Natural killer cell (primary cell): ENCODE data around the gene SMARCC1. TPM values are rescaled to one million over a fixed set of nuclear protein-coding genes. Genes with fewer than 3 reads are reported as not detected.
"Not testable (repeated sequence)": the region's sequence is repeated elsewhere in the genome, so short reads cannot be mapped to it uniquely, and the experiment has no call there.

Source experiments
- ATAC-seq, 3 donors: fragments of 150-1000 bp in 2 of 3; fragments of 200-7000 bp in 1 of 3; cut with Tn5 transposase; 1 replicate in 1 of 3; 2 replicates in 2 of 3; pipeline ENCODE4 v1.10.0; 2021; ENCODE audit warnings: mild to moderate bottlenecking in 2 of 3, moderate library complexity in 2 of 3
- DNase-seq, 2 donors: peaks; one replicate each; pipeline versions ENCODE4 v3.0.0 to v3.0.0-alpha.2; 2013 to 2021; ENCODE audit warnings: mixed read lengths in 1 of 2
- H3K27ac ChIP-seq: one replicate; pipeline ENCODE4 v1.5.1; 2013; ENCODE audit warnings: mild to moderate bottlenecking, low read length
- H3K27me3 ChIP-seq: one replicate; pipeline ENCODE4 v1.6.1; 2013; ENCODE audit warnings: low read length; ENCODE audit not compliant: control insufficient read depth, insufficient read depth
- H3K36me3 ChIP-seq: one replicate; pipeline ENCODE4 v1.6.1; 2013; ENCODE audit warnings: low read length; ENCODE audit not compliant: control insufficient read depth, insufficient read depth
- H3K4me1 ChIP-seq: one replicate; pipeline ENCODE4 v1.6.1; 2013; ENCODE audit warnings: low read length; ENCODE audit not compliant: control insufficient read depth, insufficient read depth
- H3K4me3 ChIP-seq: one replicate; pipeline ENCODE4 v1.5.1; 2013; ENCODE audit warnings: low read length
- H3K9me3 ChIP-seq: one replicate; pipeline ENCODE4 v1.6.1; 2013; ENCODE audit warnings: low read length; ENCODE audit not compliant: control insufficient read depth, insufficient read depth
- H3K27ac Mint-ChIP-seq, 2 donors: one replicate each; pipeline ENCODE4 v1.8.0; 2022; ENCODE audit warnings: mild to moderate bottlenecking in 2 of 2, mixed read lengths in 2 of 2, moderate library complexity in 1 of 2
- H3K27me3 Mint-ChIP-seq, 2 donors: one replicate each; pipeline ENCODE4 v1.8.0; 2022; ENCODE audit warnings: low read depth in 2 of 2, mixed read lengths in 2 of 2
- H3K36me3 Mint-ChIP-seq: one replicate; pipeline ENCODE4 v1.8.0; 2022; ENCODE audit warnings: mixed read lengths
- H3K4me1 Mint-ChIP-seq, 2 donors: one replicate each; pipeline ENCODE4 v1.8.0; 2022; ENCODE audit warnings: mixed read lengths in 2 of 2
- H3K4me3 Mint-ChIP-seq: one replicate; pipeline ENCODE4 v1.8.0; 2022; ENCODE audit warnings: mild to moderate bottlenecking, moderate library complexity, mixed read lengths
- H3K9me3 Mint-ChIP-seq, 2 donors: one replicate each; pipeline ENCODE4 v1.8.0; 2022; ENCODE audit warnings: mixed read lengths in 2 of 2
- CTCF ChIP-seq: fragments of 200-600 bp; IDR thresholded peaks from one replicate; pipeline ENCODE4 v1.8.0; 2022; ENCODE audit warnings: antibody characterized with exemption
- WGBS: methylation state at CpG from one replicate; pipeline ENCODE4 v1.1.7; 2013; ENCODE audit warnings: missing lambda C conversion rate; ENCODE audit not compliant: insufficient coverage; 5-methylcytosine and 5-hydroxymethylcytosine counted together
- intact Hi-C: fragments of 100-400 bp; cut with micrococcal nuclease; formaldehyde crosslinking; loops from one replicate; pipeline ENCODE4 v1.14.2; 2022
- total RNA-seq, 4 donors: library from RNA; stranded (reverse); fragments of 120-200 nt in 1 of 4; gene quantifications; one replicate each; pipeline versions ENCODE4 v1.2.3 to v1.2.4, GENCODE V29; 2013 to 2022

SMARCC1 gene
- total RNA-seq, 3 donors from 2014 or later (not counting 1 experiment from before 2014, with no cell fraction given), result 96.1 to 108 (median 102) TPM

DNA sequence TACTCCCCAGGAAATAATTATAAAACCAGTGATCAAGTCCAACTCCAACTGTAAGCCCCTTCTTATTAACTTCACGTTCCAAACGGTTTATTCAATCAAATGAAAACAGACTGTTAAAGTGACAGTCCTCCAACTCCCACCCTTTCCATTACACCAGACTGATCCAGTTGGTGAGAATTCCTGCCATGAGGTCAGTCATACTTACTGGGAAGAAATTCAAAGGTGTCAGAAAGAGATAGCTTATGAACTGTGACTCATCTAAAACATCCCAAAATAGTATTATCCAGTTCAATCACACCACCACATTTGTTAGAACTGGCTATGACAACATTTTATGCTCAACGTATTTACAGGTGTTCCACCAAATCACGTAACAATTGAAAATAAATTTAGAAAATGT is 19.5 kb downstream of the SMARCC1 start:
- H3K27me3 Mint-ChIP-seq, result no peaks in the 10 kb centered on the region
- WGBS, result 77% methylated on average over 4 of the region's 4 CpGs
- H3K27ac Mint-ChIP-seq, result peak overlapping the region in 1 of 2 donors; percentile 51
- H3K36me3 Mint-ChIP-seq, result no peaks in the 10 kb centered on the region
- no peaks in the 10 kb centered on the region for H3K9me3 Mint-ChIP-seq
- DNase-seq (no peak), ATAC-seq (no peak)
- no peak overlapping the region for H3K4me3 Mint-ChIP-seq
- Histone ChIP-seq H3K4me3 (no peak overlapping the region), H3K4me1 (no peaks in the 10 kb centered on the region), H3K27me3 (no peaks in the 10 kb centered on the region), H3K9me3 (no peaks in the 10 kb centered on the region), H3K27ac (no peak overlapping the region), H3K36me3 (peaks cover 7% of the 10 kb centered on the region)
- H3K4me1 Mint-ChIP-seq, result peaks cover 0 to 14% of the 10 kb centered on the region in 2 donors
- intact Hi-C loops, result no loop called here
- no peak for TF ChIP-seq CTCF

GRCh38 chr3:47761046-47761445 is 20.6 kb downstream of the SMARCC1 start:
- no peak for TF ChIP-seq CTCF

GRCh38 chr3:47760207-47760606 is 21.5 kb downstream of the SMARCC1 start:
- H3K27me3 Mint-ChIP-seq, H3K4me3 ChIP-seq, ATAC-seq, H3K9me3 ChIP-seq, DNase-seq, H3K27ac ChIP-seq, H3K36me3 Mint-ChIP-seq, H3K4me1 ChIP-seq, H3K4me3 Mint-ChIP-seq, H3K9me3 Mint-ChIP-seq, H3K27me3 ChIP-seq, intact Hi-C loops, H3K36me3 ChIP-seq, H3K27ac Mint-ChIP-seq: not testable (repeated sequence)
- peaks cover 0 to 20% of the 10 kb centered on the region in 2 donors for H3K4me1 Mint-ChIP-seq
- 98% methylated on average over 4 of the region's 4 CpGs for WGBS

More at GRCh38 chr3:47761046-47761445, 20.6 kb downstream of the SMARCC1 start:
- H3K4me1 Mint-ChIP-seq, result peaks cover 0 to 20% of the 10 kb centered on the region in 2 donors
- WGBS, result 86% methylated on average over 4 of the region's 4 CpGs
- H3K4me1 ChIP-seq, result no peaks in the 10 kb centered on the region
- no peak overlapping the region for H3K4me3 Mint-ChIP-seq
- peak overlapping the region; percentile 41 to 51 for H3K27ac Mint-ChIP-seq
- no peak overlapping the region for H3K27ac ChIP-seq
- intact Hi-C loops, result no loop called here
- H3K9me3 Mint-ChIP-seq, result no peaks in the 10 kb centered on the region
- no peaks in the 10 kb centered on the region for H3K36me3 Mint-ChIP-seq
- H3K4me3 ChIP-seq, result no peak overlapping the region
- ATAC-seq (no peak), DNase-seq (no peak)
- no peaks in the 10 kb centered on the region for H3K27me3 ChIP-seq
- no peaks in the 10 kb centered on the region for H3K27me3 Mint-ChIP-seq
- H3K9me3 ChIP-seq, result no peaks in the 10 kb centered on the region
- peaks cover 7% of the 10 kb centered on the region for H3K36me3 ChIP-seq

DNA sequence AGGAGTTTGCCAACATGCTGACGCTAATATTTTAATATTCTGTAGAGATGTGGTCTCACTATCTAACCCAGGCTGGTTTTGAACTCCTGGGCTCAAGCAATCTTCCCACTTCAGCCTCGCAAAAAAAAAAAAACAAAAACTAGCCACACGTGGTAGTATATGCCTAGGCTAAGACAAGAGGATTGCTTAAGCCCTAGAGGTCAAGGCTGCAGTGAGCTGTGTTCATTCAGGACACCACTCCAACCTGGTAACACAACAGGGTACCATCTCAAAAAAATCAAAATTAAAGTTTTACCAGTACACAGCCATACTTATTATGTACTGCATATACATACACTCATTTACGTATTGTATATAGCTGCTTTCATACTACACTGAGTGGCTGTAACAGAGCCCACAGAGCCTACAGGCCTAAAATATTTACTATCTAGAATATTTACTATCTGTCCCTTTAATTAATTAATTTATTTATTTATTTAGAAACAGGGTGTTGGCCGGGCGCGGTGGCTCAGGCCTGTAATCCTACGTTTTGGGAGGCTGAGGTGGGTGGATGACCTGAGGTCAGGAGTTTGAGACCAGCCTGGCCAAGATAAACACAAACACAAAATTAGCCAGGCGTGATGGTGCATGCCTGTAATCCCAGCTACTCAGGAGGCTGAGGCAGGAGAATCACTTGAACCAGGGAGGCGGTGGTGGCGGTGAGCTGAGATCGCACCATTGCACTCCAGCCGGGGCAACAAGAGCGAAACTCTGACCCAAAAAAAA is 23.2 kb downstream of the SMARCC1 start:
- peaks cover 4% of the 10 kb centered on the region for H3K36me3 ChIP-seq
- no peak overlapping the region for H3K4me3 ChIP-seq
- no peak for TF ChIP-seq CTCF
- H3K27ac Mint-ChIP-seq, result no peak overlapping the region
- no peaks in the 10 kb centered on the region for H3K4me1 ChIP-seq
- H3K27ac ChIP-seq, result no peak overlapping the region
- H3K36me3 Mint-ChIP-seq, result no peaks in the 10 kb centered on the region
- WGBS, result 94% methylated on average over 14 of the region's 14 CpGs
- H3K9me3 ChIP-seq, result no peaks in the 10 kb centered on the region
- ATAC-seq (no peak), DNase-seq (no peak)
- H3K27me3 ChIP-seq, result no peaks in the 10 kb centered on the region
- H3K9me3 Mint-ChIP-seq, result no peaks in the 10 kb centered on the region
- no peaks in the 10 kb centered on the region for H3K27me3 Mint-ChIP-seq
- intact Hi-C loops, result no loop called here
- peaks cover 0 to 20% of the 10 kb centered on the region in 2 donors for H3K4me1 Mint-ChIP-seq
- H3K4me3 Mint-ChIP-seq, result no peak overlapping the region
